Measurements from ENCODE around the gene PTPRC.

The PTPRC gene

DNA sequence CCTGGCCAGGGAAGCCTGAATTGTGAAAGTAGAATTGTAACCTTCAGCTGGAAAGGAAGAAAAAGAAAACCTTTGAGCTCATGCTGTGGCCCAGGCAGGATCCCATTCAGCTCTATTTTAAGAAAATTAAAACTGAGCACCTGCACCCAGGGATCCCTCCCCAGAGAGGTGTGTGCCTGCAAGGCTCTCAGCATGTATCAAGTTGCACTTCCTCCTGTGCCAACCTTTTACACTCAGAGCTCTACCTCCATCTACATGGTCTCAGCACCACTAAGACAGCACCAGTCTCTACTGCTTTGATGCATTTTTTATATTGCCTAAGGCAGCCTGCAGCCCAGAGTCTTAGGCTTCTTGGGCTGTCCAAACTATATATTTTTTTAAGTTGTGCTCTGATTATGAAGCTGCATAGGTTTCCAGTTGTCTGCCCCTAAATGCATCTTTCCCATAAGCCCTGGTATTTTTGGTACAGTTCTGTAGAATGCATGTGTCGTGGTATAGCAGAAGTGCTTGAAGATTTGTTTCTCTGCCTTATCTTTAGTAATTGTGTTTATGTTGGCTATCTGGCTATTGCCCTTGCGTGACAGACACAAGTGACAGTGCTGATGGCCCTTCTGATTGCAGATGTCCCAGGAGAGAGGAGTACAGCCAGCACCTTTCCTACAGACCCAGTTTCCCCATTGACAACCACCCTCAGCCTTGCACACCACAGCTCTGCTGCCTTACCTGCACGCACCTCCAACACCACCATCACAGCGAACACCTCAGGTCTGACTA is 63.1 kb downstream of the PTPRC start:
- no peak for DNase-seq (ENCODE audit: low read depth)
- no peak overlapping the region for H3K4me3 ChIP-seq (ENCODE audit: low read length)
- no peak for TF ChIP-seq CTCF (IDR thresholded peaks at IDR 0.05; ENCODE audit: insufficient read depth, low read depth, low read length, missing control alignments)

DNA sequence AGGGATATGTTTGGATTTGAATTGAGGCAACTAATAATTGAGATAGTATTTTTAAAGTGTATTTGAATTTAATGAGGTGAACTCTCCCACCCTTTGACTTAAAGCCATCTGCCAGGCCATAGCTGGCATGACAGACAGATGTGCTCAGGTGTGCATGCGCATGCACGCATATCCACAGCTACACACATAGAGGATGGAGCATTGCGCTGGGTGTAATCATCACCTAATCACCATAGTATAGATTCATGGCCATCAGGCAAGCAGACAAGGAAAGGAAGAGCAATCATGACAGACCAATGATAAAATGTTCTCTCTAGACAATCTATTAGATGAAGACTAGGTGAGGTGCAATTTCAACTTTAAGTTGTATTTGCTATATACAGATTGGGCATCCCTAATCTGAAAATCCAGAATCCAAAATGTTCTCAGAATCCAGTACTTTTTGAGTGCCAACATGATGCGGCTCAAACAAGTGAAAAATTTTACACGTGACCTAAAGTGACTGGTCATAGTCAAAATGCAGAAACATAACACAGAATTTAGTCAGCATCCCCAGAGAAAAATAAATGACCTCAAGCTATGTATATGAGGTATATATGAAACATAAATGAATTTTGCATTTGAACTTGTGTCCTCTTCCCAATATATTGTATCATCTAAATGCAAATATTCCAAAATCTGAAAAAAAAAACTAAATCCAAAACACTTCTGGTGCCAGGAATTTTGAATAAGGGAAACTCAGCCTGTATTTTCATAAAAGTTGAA is 70.1 kb downstream of the PTPRC start:
- TF ChIP-seq CTCF (IDR thresholded peaks at IDR 0.05; ENCODE audit: insufficient read depth, low read depth, low read length, missing control alignments): no peak
- no peak overlapping the region for H3K4me3 ChIP-seq (ENCODE audit: low read length)
- DNase-seq (ENCODE audit: low read depth): no peak

DNA sequence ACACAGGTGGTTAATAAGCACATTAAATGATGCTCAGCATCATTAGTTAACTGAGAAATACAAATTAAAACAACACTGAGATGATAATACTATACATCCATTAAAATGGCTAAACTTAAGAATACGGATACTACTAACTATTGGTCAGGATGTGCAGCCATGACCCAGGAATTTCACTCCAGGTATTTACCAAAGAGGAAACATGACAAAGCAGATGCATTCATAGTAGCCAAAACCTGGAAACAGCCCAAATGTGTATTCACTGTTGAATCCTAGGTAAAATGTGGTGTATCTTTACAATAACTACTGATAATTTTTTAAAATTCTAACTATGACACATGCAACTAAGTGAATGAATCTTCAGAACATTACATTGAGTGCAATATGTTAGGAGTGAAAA is 73.0 kb downstream of the PTPRC start:
- TF ChIP-seq CTCF (IDR thresholded peaks at IDR 0.05; ENCODE audit: insufficient read depth, low read depth, low read length, missing control alignments): no peak
- DNase-seq (ENCODE audit: low read depth): peak; percentile 61
- H3K4me3 ChIP-seq (ENCODE audit: low read length): no peak overlapping the region

GRCh38 chr1:198713081-198713480 is 74.2 kb downstream of the PTPRC start:
- no peak for TF ChIP-seq CTCF (IDR thresholded peaks at IDR 0.05; ENCODE audit: insufficient read depth, low read depth, low read length, missing control alignments)
- DNase-seq (ENCODE audit: low read depth): peak; percentile 88
- H3K4me3 ChIP-seq (ENCODE audit: low read length): no peak overlapping the region

- TF ChIP-seq CTCF (IDR thresholded peaks at IDR 0.05; ENCODE audit: insufficient read depth, low read depth, low read length, missing control alignments): no peak
- DNase-seq (ENCODE audit: low read depth): no peak
- no peak overlapping the region for H3K4me3 ChIP-seq (ENCODE audit: low read length)
Measured at GRCh38 chr1:198714271-198714670, 75.4 kb downstream of the PTPRC start.

DNA sequence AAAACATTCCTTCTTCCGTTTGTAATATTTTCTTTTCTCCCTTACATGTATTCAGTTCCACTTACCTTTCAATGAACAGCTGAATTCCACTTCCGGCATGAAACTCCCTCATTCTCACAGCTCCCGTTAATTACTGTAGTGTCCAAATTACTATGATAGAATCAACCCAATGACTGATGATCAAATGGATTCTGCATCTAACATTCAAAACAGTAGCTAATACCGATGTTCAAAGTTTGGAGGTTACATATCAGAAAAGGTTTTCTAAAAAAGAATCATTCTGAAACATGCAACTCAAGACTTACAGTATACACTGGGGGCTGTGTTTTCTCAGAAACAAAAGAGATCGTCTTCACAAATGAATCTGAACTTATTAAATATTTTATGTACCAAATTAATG is 77.2 kb downstream of the PTPRC start:
- TF ChIP-seq CTCF (IDR thresholded peaks at IDR 0.05; ENCODE audit: insufficient read depth, low read depth, low read length, missing control alignments): no peak
- no peak for DNase-seq (ENCODE audit: low read depth)
- no peak overlapping the region for H3K4me3 ChIP-seq (ENCODE audit: low read length)

Data from epithelial cell of esophagus (primary cell).